HL-60 (cell line): Measurements from ENCODE around the gene GRHL1.

Experiments used
- DNase-seq, 2 experiments: peaks; one replicate each; pipeline ENCODE4 v3.0.0-alpha.2; 2010 to 2020; ENCODE audit warnings: low read depth in 1 of 2, low spot score in 1 of 2
- H3K27ac ChIP-seq: fragments of 250-450 bp; sonication (Bioruptor Pico); replicated peaks from 2 replicates; pipeline ENCODE4 v1.5.1; 2020; ENCODE audit warnings: mild to moderate bottlenecking, moderate library complexity
- H3K27me3 ChIP-seq: fragments of 250-450 bp; sonication (Bioruptor Pico); 2 replicates; pipeline ENCODE4 v1.5.1; 2021; ENCODE audit warnings: mild to moderate bottlenecking, moderate library complexity; ENCODE audit not compliant: insufficient read depth, poor library complexity, severe bottlenecking
- H3K4me3 ChIP-seq: replicated peaks from 2 replicates; pipeline ENCODE4 v1.5.1; 2011; ENCODE audit warnings: mild to moderate bottlenecking, control low read depth, low read length; ENCODE audit not compliant: insufficient read depth
- CTCF ChIP-seq: IDR thresholded peaks from one replicate; pipeline ENCODE4 v1.5.1; 2011; ENCODE audit warnings: low read length, control low read depth, inconsistent platforms; ENCODE audit not compliant: insufficient read depth
- GABPA ChIP-seq: IDR thresholded peaks from 2 replicates; pipeline ENCODE4 v1.6.1; 2012; ENCODE audit warnings: low read depth
- POLR2AphosphoS5 ChIP-seq: IDR thresholded peaks from 2 replicates; pipeline ENCODE4 v1.6.1; 2012; ENCODE audit warnings: low read depth
- REST ChIP-seq: IDR thresholded peaks from 2 replicates; pipeline ENCODE4 v1.6.1; 2012; ENCODE audit warnings: low read depth; ENCODE audit not compliant: insufficient replicate concordance
- SPI1 ChIP-seq: IDR thresholded peaks from 2 replicates; pipeline ENCODE4 v1.6.1; 2012; ENCODE audit warnings: low read depth, mild to moderate bottlenecking, borderline replicate concordance

Gene GRHL1

DNA sequence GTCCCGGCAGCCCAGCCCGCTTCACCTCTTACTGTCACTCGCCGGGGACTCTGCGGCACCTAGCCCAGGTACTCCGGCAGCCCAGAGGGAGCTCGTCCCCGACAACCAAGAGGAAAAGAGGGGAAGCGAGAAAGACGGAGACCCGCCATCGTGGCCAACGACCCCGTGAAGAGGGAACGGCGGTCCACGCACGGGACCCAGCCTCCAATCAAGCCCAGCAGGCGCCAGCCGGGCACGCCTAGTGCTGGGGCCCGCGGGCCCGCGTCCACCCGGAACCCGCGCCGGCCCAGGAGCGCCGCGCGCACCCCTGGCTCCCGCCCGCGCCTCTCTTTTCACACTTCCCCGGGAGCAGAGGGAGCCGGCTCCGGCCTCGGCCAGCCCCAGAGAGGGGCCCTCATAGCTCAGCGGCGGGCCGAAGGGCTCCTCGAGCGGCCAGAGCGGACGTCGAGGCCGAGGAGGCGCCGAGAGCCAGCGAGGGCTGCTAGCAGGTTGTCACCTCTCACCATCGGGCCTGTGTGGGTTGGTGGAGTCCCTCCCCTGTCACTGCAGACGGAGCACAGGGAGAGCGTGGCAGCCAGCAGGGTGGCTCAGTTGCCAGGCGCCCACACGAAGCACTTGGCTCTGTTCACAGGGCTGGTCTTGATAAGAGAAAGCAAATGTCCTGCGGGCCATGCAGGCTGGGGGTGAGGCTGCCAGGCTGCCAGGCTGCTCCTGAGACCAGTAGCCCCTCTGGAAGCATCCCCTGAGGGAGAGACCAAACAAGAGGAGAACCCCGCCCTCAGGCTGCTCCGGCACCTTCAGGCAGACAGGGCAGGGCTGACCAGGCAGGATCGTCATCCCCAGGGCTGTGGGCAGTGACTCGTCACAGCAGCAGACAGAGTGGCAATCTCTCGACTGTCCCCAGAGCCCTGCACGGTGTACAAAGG, 55.0 kb downstream of the GRHL1 start:
- TF ChIP-seq GABPA: no peak
- no peak for TF ChIP-seq REST
- no peak for TF ChIP-seq SPI1
- no peak for TF ChIP-seq POLR2AphosphoS5
- no peak for TF ChIP-seq CTCF
- DNase-seq: no peak
- no peaks in the 10 kb centered on the region for H3K27me3 ChIP-seq
- H3K4me3 ChIP-seq: no peak overlapping the region
- H3K27ac ChIP-seq: no peak overlapping the region

DNA sequence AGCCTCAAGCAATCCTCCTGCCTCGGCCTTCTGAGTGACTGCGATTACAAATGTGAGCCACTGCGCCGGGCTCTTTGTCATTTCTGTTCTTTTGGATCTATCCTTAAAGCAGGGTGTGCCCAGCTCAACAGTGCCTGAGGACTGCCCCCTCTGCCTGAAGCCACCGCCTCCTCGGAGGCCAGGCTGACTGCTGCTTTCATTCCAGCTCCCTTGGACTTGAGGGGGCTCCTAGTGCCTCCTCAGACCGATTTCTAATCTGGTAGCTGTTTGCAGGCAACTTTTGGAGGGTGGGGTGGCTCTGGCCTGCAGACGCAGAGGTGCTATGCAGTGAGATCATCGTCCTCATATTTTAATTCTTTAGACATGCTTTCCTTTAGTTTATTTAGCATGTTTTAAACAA, 55.9 kb downstream of the GRHL1 start:
- H3K27ac ChIP-seq: no peak overlapping the region
- TF ChIP-seq GABPA: no peak
- no peak overlapping the region for H3K4me3 ChIP-seq
- DNase-seq: no peak
- H3K27me3 ChIP-seq: no peaks in the 10 kb centered on the region

DNA sequence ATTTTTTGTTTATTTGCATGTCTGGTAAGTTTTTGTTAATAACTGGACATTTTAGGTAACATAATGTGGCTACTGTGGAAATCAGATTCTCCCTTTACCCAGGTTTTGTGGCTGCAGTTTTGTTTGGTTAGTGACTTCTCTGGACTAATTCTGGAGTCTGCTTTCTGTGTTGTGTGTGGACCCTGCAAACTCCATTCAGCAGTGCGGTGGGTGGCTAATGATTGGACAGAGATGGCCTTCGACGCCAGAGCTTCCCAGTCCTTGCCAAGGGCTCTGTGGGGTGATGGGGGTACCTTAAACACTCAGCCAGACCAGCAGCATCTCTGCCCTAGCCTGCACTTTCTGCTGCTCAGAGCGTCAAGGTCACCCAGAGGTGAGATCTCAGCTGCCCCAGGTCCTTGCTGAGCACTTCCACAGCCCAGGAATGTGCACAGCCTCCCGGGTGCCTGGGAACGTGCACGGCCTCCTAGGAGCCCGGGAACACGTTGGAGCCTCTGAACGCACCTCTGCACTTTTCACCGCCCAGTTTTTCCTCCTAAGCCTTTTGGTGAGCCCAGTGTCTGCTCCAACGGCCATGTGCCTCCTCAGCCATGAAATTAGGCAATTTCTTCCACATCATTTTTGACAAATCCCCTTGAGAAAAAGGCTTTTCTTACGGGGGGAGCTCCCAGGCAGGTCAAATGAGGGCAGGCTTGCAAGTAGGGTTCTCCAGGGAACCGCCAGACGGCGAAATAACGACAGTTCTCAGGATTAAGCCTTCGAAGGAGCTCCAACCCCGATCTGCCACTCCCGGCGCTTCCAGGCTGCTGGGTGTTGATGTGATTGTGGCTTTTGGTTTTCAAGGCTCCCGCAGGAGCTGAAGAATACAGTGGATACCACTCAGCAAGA, 56.7 kb downstream of the GRHL1 start:
- no peak for DNase-seq
- TF ChIP-seq CTCF (no peak), REST (no peak), POLR2AphosphoS5 (no peak), SPI1 (no peak), GABPA (no peak)
- Histone ChIP-seq H3K27ac (no peak overlapping the region), H3K27me3 (no peaks in the 10 kb centered on the region), H3K4me3 (no peak overlapping the region)

DNA sequence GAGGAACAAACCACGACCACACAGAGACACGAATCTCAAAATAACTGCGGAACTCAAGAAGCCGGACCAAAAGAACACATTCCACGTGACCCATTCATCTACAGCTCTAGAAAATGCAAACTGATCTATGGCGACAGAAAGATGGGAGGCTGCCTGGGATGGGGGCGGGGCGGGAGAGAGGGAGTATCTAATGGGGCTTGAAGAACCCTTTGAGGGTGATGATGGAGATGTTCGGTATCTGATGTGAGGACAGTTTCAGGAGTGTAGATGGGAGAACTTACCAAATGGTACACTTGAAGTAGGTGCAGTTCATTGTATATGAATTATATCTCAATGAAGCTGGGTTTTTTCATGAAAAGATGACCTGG, 57.3 kb downstream of the GRHL1 start:
- Histone ChIP-seq H3K27ac (no peak overlapping the region), H3K4me3 (no peak overlapping the region), H3K27me3 (no peaks in the 10 kb centered on the region)
- DNase-seq: no peak
- TF ChIP-seq CTCF (no peak), REST (no peak), POLR2AphosphoS5 (no peak), GABPA (no peak), SPI1 (no peak)
